ENCODE measurements around the gene ABCA4. TPM values are rescaled to one million over a fixed set of nuclear protein-coding genes. Genes with fewer than 3 reads are reported as not detected.
"Not testable (repeated sequence)": the region's sequence is repeated elsewhere in the genome, so short reads cannot be mapped to it uniquely, and the experiment has no call there.

ABCA4 gene
- total RNA-seq, 1 experiment from 2014 or later, result 0.11 TPM

GRCh38 chr1:94006604-94007003 is 114.3 kb downstream of the ABCA4 start:
- Histone ChIP-seq H3K36me3 (no peaks in the 10 kb centered on the region), H3K9me3 (replicated peaks) (no peaks in the 10 kb centered on the region), H3K4me1 (replicated peaks) (no peaks in the 10 kb centered on the region), H3K27ac (no peak overlapping the region), H3K27me3 (replicated peaks) (no peaks in the 10 kb centered on the region), H3K4me3 (no peak overlapping the region)
- no peak for DNase-seq (ENCODE audit: low read depth in 1 of 2, low spot score in 2 of 2)

DNA sequence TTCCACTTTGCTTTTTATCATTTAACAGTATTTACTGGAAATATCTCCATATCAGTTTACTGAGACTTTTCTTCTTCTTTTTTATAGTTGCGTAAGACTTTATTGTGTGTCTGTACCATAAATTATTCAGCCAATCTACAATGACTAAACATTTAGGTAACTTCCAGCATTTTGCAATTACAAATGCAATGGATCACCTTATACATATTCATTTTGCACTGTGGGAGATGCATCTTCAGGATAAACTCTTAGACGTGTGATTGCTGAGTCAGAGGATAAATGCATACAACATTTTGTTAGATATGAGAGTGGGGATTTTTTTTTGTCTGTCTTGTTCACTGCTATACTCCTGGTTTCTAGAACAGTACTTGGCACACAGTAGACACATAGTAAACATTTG is 116.0 kb downstream of the ABCA4 start:
- H3K4me1 ChIP-seq (replicated peaks), result no peaks in the 10 kb centered on the region
- no peaks in the 10 kb centered on the region for H3K36me3 ChIP-seq
- no peak overlapping the region for H3K4me3 ChIP-seq
- no peak for DNase-seq (ENCODE audit: low read depth in 1 of 2, low spot score in 2 of 2)
- no peaks in the 10 kb centered on the region for H3K27me3 ChIP-seq (replicated peaks)
- no peak overlapping the region for H3K27ac ChIP-seq
- H3K9me3 ChIP-seq (replicated peaks), result no peaks in the 10 kb centered on the region

- Histone ChIP-seq H3K27ac (no peak overlapping the region), H3K4me3 (no peak overlapping the region), H3K4me1 (replicated peaks) (0 out of 2 replicates have a peak, but pooled peaks cover 3% of the 10 kb centered on the region), H3K9me3 (replicated peaks) (no peaks in the 10 kb centered on the region), H3K27me3 (replicated peaks) (no peaks in the 10 kb centered on the region), H3K36me3 (no peaks in the 10 kb centered on the region)
- DNase-seq (ENCODE audit: low read depth in 1 of 2, low spot score in 2 of 2), result no peak
Measured at GRCh38 chr1:94002046-94002787, 118.7 kb downstream of the ABCA4 start.

DNA sequence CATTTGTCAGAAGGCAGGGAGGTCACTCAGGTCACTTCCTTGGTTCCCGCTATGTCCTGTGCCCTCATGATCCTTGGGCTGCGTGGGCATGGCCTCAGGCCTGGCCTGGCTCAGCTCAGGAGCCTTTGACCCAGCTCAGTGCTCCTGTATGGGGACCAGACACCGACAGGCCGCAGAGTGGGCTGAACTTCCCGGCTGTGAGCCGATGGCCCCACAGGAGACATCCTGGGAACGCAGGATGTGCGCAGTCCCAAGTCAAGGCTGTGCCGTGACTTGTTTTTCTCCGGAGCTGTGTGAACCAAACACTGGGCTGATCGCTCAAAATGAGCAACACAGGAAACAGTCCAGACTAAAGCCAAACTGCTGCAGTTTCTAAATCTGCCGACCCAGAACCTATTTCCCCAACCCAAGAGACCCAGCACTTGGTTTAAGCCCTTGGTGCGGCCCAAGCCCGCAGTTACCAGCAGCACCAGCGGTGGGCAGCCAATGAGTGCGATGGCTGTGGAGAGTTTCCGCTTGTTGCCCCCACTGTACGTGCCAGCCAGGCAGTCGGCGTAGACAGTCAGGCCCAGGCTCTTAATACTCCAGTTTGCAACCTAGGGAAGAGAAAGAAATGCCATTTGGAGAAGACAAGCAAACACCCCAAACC is 119.4 kb downstream of the ABCA4 start:
- no peaks in the 10 kb centered on the region for H3K9me3 ChIP-seq (replicated peaks)
- H3K27me3 ChIP-seq (replicated peaks), result no peaks in the 10 kb centered on the region
- H3K27ac ChIP-seq, result no peak overlapping the region
- no peak for DNase-seq (ENCODE audit: low read depth in 1 of 2, low spot score in 2 of 2)
- no peak overlapping the region for H3K4me3 ChIP-seq
- no peaks in the 10 kb centered on the region for H3K36me3 ChIP-seq
- H3K4me1 ChIP-seq (replicated peaks), result peaks cover 7% of the 10 kb centered on the region

DNA sequence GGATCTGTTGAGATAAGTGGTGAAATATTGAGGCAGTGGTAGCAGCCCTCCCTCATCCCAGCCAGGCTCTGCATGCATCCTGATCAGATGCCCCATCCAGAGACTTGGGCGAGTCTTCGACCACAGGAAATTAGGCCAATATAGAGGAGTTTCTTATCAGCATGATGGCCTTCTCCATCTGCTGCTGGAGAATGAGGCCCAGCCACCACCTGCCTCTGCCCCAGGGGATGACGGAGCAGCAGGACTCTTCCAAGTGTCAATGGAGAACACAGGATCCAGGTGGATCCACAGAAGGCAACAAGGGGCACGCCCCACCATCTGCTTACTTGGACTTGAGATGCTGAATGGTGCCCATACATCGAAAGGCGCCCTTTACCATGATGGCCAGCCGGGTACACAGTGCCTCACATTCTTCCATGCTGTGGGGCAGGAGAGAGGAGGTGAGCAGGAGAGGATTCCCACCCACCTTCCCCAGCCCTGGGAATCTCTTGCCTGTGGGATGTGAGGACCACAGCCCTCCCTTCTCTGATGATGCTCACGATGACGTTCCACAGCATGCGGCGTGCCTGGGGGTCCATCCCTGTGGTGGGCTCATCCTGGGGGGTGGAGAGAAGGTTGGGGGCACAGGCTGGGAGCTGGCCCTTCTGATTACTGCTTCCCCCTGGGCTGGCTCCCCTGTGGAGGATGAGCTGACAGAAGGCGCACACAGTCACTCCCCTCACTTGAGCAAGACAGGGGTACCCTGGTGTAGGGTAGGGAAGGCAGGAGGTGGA is 120.3 kb downstream of the ABCA4 start:
- Histone ChIP-seq H3K9me3 (replicated peaks) (no peaks in the 10 kb centered on the region), H3K4me1 (replicated peaks) (peaks cover 7% of the 10 kb centered on the region), H3K36me3 (no peaks in the 10 kb centered on the region), H3K27ac (no peak overlapping the region), H3K27me3 (replicated peaks) (no peaks in the 10 kb centered on the region), H3K4me3 (no peak overlapping the region)
- DNase-seq (ENCODE audit: low read depth in 1 of 2, low spot score in 2 of 2), result no peak

DNA sequence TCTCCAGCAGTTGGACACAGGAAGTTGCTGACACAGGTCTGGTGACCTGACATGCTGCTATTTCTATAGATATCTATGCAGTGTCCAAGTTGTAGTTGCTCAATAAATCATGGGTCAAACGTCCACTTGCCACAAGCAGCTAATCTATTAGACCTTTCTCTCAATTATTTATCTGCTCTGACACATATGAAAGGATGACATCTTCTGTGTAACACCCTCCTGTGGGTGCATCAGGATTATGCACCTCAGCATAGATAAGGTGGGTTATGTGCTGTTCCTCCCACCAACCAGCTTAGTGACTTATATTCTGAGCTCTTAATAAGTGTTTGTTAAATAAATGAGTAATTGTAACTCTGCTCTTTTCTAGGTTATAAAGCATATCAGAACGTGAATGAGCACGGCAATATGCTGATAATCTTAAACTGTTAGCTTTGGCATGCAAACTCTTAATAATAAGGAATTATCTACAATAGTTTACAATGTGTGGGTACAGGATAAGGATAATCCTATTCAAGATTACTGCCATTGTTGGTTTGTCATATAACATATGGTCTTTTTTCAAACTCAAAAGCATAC is 121.0 kb downstream of the ABCA4 start:
- no peak for DNase-seq (ENCODE audit: low read depth in 1 of 2, low spot score in 2 of 2)
- H3K4me1 ChIP-seq (replicated peaks), result peaks cover 7% of the 10 kb centered on the region
- H3K4me3 ChIP-seq, result no peak overlapping the region
- no peaks in the 10 kb centered on the region for H3K36me3 ChIP-seq
- H3K27ac ChIP-seq, result no peak overlapping the region
- H3K27me3 ChIP-seq (replicated peaks), result no peaks in the 10 kb centered on the region
- no peaks in the 10 kb centered on the region for H3K9me3 ChIP-seq (replicated peaks)

GRCh38 chr1:93998532-93998931 is 122.4 kb downstream of the ABCA4 start:
- H3K4me1 ChIP-seq (replicated peaks); H3K4me3 ChIP-seq; H3K27me3 ChIP-seq (replicated peaks); DNase-seq (ENCODE audit: low read depth in 1 of 2, low spot score in 2 of 2); H3K27ac ChIP-seq; H3K36me3 ChIP-seq; H3K9me3 ChIP-seq (replicated peaks): not testable (repeated sequence)

DNA sequence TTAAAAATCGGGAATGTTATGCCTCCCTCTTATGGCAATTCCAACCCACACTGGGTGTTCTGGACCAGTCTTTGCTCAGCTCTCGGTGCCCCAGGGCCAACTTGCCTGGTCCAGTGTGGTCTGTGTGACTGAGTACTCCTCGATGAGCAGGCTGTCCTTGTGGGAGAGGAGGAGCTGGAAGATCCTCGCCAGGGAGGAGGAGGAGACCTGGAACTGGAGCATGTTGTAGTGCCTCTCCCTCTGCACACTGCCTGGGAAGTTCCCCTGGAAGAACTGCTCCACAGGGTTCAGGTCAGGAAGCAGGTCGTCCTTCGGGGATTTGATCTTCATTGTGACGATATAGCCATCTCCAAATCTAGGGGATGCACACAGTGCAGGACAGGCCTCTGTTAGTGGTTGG is 123.2 kb downstream of the ABCA4 start:
- Histone ChIP-seq H3K27me3 (replicated peaks) (no peaks in the 10 kb centered on the region), H3K4me1 (replicated peaks) (peaks cover 7% of the 10 kb centered on the region), H3K9me3 (replicated peaks) (no peaks in the 10 kb centered on the region), H3K27ac (no peak overlapping the region), H3K36me3 (no peaks in the 10 kb centered on the region), H3K4me3 (no peak overlapping the region)
- DNase-seq (ENCODE audit: low read depth in 1 of 2, low spot score in 2 of 2), result no peak

- DNase-seq (ENCODE audit: low read depth in 1 of 2, low spot score in 2 of 2), result no peak
- no peaks in the 10 kb centered on the region for H3K27me3 ChIP-seq (replicated peaks)
- H3K27ac ChIP-seq, result no peak overlapping the region
- H3K4me1 ChIP-seq (replicated peaks), result peaks cover 7% of the 10 kb centered on the region
- no peaks in the 10 kb centered on the region for H3K36me3 ChIP-seq
- no peak overlapping the region for H3K4me3 ChIP-seq
- no peaks in the 10 kb centered on the region for H3K9me3 ChIP-seq (replicated peaks)
Measured at GRCh38 chr1:93995837-93996536, 125.0 kb downstream of the ABCA4 start.

- H3K27ac ChIP-seq, result no peak overlapping the region
- no peak for DNase-seq (ENCODE audit: low read depth in 1 of 2, low spot score in 2 of 2)
Measured at GRCh38 chr1:93993731-93994130, 127.2 kb downstream of the ABCA4 start.

GRCh38 chr1:93992954-93993353 is 128.0 kb downstream of the ABCA4 start:
- peaks cover 16% of the 10 kb centered on the region for H3K4me1 ChIP-seq (replicated peaks)
- H3K27ac ChIP-seq, result no peak overlapping the region
- H3K27me3 ChIP-seq (replicated peaks), result peaks cover 3% of the 10 kb centered on the region; the same call in 1 of the 2 replicates
- DNase-seq (ENCODE audit: low read depth in 1 of 2, low spot score in 2 of 2), result no peak
- H3K36me3 ChIP-seq, result no peaks in the 10 kb centered on the region
- H3K4me3 ChIP-seq, result no peak overlapping the region
- no peaks in the 10 kb centered on the region for H3K9me3 ChIP-seq (replicated peaks)

More at GRCh38 chr1:93993731-93994130, 127.2 kb downstream of the ABCA4 start:
- Histone ChIP-seq H3K27me3 (replicated peaks) (no peaks in the 10 kb centered on the region), H3K4me3 (no peak overlapping the region), H3K36me3 (no peaks in the 10 kb centered on the region), H3K9me3 (replicated peaks) (no peaks in the 10 kb centered on the region), H3K4me1 (replicated peaks) (peaks cover 16% of the 10 kb centered on the region)

DNA sequence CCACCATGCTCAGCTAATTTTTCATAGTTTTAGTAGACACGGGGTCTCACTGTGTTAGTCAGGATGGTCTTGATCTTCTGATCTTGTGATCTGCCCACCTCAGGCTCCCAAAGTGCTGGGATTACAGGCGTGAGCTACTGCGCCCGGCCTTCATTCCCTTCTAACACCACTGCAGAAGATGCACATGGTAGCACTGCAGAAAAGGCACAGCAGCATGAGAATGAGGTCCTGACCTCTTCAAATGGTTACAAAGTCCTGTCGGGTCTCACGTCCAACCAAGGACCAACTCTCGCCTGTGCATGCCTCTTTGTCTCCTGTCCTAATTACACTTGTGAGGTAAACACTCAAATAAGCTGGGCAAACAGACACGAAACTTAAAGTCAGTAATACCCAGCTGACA is 128.8 kb downstream of the ABCA4 start:
- H3K36me3 ChIP-seq, result no peaks in the 10 kb centered on the region
- peaks cover 13% of the 10 kb centered on the region for H3K4me1 ChIP-seq (replicated peaks)
- H3K27me3 ChIP-seq (replicated peaks), result peaks cover 5% of the 10 kb centered on the region; the same call in 1 of the 2 replicates
- no peaks in the 10 kb centered on the region for H3K9me3 ChIP-seq (replicated peaks)
- H3K27ac ChIP-seq, result no peak overlapping the region
- no peak for DNase-seq (ENCODE audit: low read depth in 1 of 2, low spot score in 2 of 2)
- H3K4me3 ChIP-seq, result no peak overlapping the region

GRCh38 chr1:93991271-93991670 is 129.7 kb downstream of the ABCA4 start:
- no peak for DNase-seq (ENCODE audit: low read depth in 1 of 2, low spot score in 2 of 2)
- Histone ChIP-seq H3K27ac (no peak overlapping the region), H3K4me1 (replicated peaks) (peaks cover 8% of the 10 kb centered on the region), H3K9me3 (replicated peaks) (no peaks in the 10 kb centered on the region), H3K4me3 (no peak overlapping the region), H3K27me3 (replicated peaks) (peaks cover 5% of the 10 kb centered on the region; the same call in 1 of the 2 replicates), H3K36me3 (no peaks in the 10 kb centered on the region)
